IPS DF 6.9 (cell line): ENCODE measurements around the gene PPP4C.

Experiments
- DNase-seq: peaks from one replicate; pipeline ENCODE4 v3.0.0-alpha.2; 2013; ENCODE audit warnings: low read depth, low spot score
- H3K27ac ChIP-seq: one replicate; pipeline ENCODE4 v1.5.1; 2013; ENCODE audit warnings: low read length, control low read depth
- H3K27me3 ChIP-seq: 2 replicates; pipeline ENCODE4 v1.6.1; 2013; ENCODE audit warnings: mild to moderate bottlenecking, low read length; ENCODE audit not compliant: control insufficient read depth, insufficient read depth
- H3K36me3 ChIP-seq: 2 replicates; pipeline ENCODE4 v1.6.1; 2013; ENCODE audit warnings: low read length; ENCODE audit not compliant: control insufficient read depth, insufficient read depth
- H3K4me1 ChIP-seq: 2 replicates; pipeline ENCODE4 v1.6.1; 2013; ENCODE audit warnings: low read length; ENCODE audit not compliant: control insufficient read depth, insufficient read depth
- H3K4me3 ChIP-seq: 2 replicates; pipeline ENCODE4 v1.5.1; 2013; ENCODE audit warnings: mild to moderate bottlenecking, low read length
- H3K9me3 ChIP-seq: 2 replicates; pipeline ENCODE4 v1.6.1; 2013; ENCODE audit warnings: low read length, inconsistent platforms; ENCODE audit not compliant: control insufficient read depth, insufficient read depth
- WGBS: extraction: QIAGEN DNeasy Blood & Tissue Kit; methylation state at CpG from one replicate; pipeline ENCODE4 v1.1.7; 2013; ENCODE audit warnings: mixed read lengths, missing lambda C conversion rate; ENCODE audit not compliant: insufficient read length, insufficient coverage; 5-methylcytosine and 5-hydroxymethylcytosine counted together

The PPP4C gene

DNA sequence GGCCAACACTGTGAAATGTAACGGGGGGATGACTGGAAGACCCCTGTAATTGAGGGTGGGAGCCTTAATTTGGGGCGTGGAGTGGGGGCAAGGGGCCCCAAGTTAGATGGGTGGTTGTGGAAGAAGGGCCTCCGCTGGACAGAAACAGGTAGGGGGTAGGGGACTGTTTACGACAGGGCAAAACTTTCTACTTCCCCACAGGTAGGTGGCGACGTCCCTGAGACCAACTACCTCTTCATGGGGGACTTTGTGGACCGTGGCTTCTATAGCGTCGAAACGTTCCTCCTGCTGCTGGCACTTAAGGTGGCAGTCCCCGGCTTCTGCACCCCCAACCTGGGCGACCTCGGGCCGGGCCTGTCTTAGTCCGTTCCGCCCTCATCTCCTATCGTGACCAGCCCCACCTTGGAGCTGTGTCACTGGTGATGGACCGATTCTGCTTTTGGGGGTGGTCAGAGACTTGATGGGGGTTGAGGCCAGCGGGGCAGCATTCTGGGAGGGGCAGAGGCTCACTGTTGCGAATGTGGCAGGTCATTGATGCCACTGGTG, 6.8 kb downstream of the PPP4C start:
- Histone ChIP-seq H3K9me3 (no peaks in the 10 kb centered on the region), H3K4me1 (no peaks in the 10 kb centered on the region; the same call in 1 of the 2 replicates), H3K27me3 (no peaks in the 10 kb centered on the region), H3K4me3 (no peak overlapping the region), H3K27ac (no peak overlapping the region), H3K36me3 (peaks cover 38% of the 10 kb centered on the region)
- WGBS = no CpG with 5 or more reads among the region's 20 CpGs
- no peak for DNase-seq

DNA sequence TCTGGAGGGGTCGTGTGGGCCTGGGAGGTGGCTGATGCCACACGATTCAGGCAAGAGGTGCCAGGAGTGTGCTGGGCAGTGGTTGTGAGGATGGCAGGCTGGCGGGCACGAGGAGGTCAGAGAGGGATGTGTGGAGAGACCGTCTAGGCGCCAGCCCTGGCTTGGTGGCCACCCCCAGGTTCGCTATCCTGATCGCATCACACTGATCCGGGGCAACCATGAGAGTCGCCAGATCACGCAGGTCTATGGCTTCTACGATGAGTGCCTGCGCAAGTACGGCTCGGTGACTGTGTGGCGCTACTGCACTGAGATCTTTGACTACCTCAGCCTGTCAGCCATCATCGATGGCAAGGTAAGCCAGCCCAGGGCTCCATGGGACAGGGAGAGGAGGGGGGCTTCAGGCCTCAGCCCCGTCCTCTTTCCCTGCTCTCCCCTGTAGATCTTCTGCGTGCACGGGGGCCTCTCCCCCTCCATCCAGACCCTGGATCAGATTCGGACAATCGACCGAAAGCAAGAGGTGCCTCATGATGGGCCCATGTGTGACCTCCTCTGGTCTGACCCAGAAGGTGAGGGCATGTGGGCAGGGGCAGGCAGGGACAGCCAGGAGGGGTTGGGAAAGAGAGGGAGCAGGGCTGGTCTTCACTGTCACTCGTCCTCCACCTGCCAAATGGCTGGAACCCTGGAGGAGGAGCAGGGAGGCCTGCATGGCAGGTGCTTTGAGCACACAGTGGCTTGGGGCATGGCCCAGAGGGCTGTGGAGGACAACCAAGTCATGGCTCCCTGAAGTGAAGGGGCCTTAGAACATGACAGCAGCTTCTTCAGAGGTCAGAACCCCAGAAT, 7.6 kb downstream of the PPP4C start:
- Histone ChIP-seq H3K4me3 (no peak overlapping the region), H3K27me3 (no peaks in the 10 kb centered on the region), H3K27ac (no peak overlapping the region), H3K9me3 (no peaks in the 10 kb centered on the region), H3K4me1 (no peaks in the 10 kb centered on the region; the same call in 1 of the 2 replicates), H3K36me3 (peaks cover 38% of the 10 kb centered on the region)
- no CpG with 5 or more reads among the region's 24 CpGs for WGBS
- no peak for DNase-seq

DNA sequence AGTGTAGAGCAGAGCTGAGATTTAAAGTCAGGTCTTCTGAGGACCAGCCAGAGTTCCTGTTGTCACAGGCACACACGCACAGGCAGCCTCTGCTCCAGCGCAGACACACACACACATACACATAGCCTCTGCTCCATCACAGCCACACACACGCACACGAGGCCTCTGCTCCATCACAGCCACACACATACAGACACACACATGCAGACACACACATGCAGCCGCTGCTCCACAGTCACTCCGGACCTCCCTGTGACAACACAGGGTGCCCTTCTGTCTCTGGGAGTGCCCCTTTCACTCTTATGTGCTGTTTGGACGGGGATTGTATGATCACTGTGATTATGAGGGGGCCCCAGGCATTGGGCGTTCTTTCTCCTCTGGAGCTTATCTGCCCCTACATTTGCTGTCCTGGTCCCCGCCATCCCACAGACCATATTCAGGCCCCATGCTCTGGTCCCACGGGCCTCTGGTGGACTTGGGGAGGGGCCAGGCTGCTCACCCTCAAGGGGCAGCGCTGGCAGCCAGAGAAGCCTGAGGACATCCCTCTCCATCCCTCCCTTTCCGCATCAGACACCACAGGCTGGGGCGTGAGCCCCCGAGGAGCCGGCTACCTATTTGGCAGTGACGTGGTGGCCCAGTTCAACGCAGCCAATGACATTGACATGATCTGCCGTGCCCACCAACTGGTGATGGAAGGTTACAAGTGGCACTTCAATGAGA, 8.5 kb downstream of the PPP4C start:
- no peak overlapping the region for H3K4me3 ChIP-seq
- no CpG with 5 or more reads among the region's 18 CpGs for WGBS
- H3K4me1 ChIP-seq = no peaks in the 10 kb centered on the region; the same call in 1 of the 2 replicates
- DNase-seq = no peak
- peaks cover 35% of the 10 kb centered on the region for H3K36me3 ChIP-seq
- H3K27ac ChIP-seq = no peak overlapping the region
- no peaks in the 10 kb centered on the region for H3K27me3 ChIP-seq
- no peaks in the 10 kb centered on the region for H3K9me3 ChIP-seq

DNA sequence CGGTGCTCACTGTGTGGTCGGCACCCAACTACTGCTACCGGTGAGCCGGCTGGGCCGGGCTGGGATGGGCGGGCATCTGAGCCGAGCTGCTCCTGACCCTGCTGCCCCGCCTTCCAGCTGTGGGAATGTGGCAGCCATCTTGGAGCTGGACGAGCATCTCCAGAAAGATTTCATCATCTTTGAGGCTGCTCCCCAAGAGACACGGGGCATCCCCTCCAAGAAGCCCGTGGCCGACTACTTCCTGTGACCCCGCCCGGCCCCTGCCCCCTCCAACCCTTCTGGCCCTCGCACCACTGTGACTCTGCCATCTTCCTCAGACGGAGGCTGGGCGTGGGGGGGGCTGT, 9.0 kb downstream of the PPP4C start:
- Histone ChIP-seq H3K4me1 (no peaks in the 10 kb centered on the region; the same call in 1 of the 2 replicates), H3K27me3 (no peaks in the 10 kb centered on the region), H3K36me3 (peaks cover 33% of the 10 kb centered on the region), H3K9me3 (no peaks in the 10 kb centered on the region), H3K4me3 (no peak overlapping the region), H3K27ac (no peak overlapping the region)
- no CpG with 5 or more reads among the region's 17 CpGs for WGBS
- DNase-seq = no peak

DNA sequence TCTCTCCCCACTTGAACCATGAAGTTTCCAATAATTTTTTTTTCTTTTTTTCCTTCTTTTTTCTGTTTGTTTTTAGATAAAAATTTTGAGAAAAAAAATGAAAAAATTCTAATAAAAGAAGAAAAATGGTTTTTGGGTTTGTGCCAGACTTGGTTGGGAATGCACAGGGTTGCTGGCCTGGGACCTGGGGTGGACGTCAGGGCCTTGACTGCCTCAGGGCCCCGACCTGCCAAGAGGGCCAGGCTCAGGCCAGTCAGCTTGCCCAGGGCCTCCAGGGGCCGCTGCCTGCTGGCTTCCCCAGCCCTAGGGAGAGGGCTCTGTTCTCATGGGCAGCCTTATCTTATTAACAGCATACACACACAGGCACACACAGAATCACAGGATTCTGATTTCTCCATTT, 9.5 kb downstream of the PPP4C start:
- no peak overlapping the region for H3K27ac ChIP-seq

DNA sequence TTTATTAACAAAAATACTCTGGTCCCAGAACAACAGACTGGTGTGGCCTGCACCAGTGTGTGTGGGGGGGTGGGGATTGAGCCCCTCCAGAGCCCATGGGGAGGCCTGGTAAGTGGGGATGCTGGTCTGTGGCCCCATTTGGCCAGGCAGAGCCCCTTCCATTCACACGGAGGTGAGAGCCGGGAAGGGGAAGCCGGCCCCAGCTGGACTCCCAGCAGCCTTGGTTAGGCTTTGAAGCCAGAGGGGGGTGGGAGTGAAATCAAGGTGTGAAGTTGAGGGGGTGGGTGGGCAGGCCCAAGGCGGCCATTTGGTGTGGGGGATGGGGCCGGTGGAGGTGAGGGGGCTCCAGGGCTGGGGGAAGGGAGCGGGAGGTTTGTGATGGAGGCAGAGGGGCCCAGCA, 10.0 kb downstream of the PPP4C start:
- H3K36me3 ChIP-seq = peaks cover 30% of the 10 kb centered on the region
- no peak for DNase-seq
- no peaks in the 10 kb centered on the region for H3K9me3 ChIP-seq
- no peaks in the 10 kb centered on the region for H3K27me3 ChIP-seq
- no peak overlapping the region for H3K27ac ChIP-seq
- no peaks in the 10 kb centered on the region; the same call in 1 of the 2 replicates for H3K4me1 ChIP-seq
- no CpG with 5 or more reads among the region's 6 CpGs for WGBS
- no peak overlapping the region for H3K4me3 ChIP-seq

More for the DNA sequence above, 9.5 kb downstream of the PPP4C start:
- Histone ChIP-seq H3K9me3 (no peaks in the 10 kb centered on the region), H3K36me3 (peaks cover 33% of the 10 kb centered on the region), H3K4me1 (no peaks in the 10 kb centered on the region; the same call in 1 of the 2 replicates), H3K27me3 (no peaks in the 10 kb centered on the region), H3K4me3 (no peak overlapping the region)
- DNase-seq = no peak
- no CpG with 5 or more reads among the region's 3 CpGs for WGBS

DNA sequence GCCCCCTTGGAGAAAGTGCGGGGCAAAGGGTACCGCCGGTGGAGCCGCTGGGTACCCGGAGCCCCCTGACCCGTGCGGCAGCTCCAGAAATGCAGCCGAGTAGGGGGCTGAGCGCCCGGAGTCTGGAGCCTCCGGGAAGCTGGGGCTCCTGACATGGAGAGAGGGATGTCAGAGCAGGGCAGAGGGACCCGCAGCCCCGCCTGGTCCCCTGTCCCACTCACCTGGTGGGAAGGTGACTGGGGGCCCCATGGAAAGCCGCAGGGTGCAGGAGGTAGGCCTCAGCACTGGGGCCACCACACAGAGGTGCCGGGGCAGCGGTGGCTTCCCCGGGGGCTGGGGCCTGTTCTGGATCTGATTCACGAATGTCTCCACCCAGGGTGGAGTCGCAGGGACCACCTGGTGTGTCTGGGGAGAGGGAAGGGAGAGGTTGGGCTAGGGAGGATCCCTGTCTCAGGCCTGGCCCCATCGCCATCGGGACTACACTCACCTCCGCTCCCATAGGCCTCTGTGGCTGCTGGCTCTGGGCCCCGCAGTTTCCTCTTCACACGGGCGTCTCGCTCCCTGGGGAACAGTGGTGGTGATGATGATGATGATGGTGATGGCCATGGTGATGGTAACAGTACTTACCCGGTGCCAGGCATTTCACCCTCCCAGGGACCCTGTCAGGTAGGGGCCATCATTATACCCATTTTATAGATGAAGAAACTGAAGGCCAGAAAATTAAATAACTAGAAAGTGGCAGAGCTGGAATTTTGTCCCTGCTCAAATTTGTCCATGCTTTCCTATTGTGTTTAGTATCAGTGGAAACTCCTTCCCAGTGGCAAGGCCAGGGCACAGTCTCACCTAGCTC, 10.7 kb downstream of the PPP4C start:
- no peak for DNase-seq
- peaks cover 25% of the 10 kb centered on the region for H3K36me3 ChIP-seq
- H3K4me1 ChIP-seq = no peaks in the 10 kb centered on the region; the same call in 1 of the 2 replicates
- H3K4me3 ChIP-seq = no peak overlapping the region
- no peak overlapping the region for H3K27ac ChIP-seq
- WGBS = no CpG with 5 or more reads among the region's 27 CpGs
- H3K9me3 ChIP-seq = no peaks in the 10 kb centered on the region
- no peaks in the 10 kb centered on the region for H3K27me3 ChIP-seq

DNA sequence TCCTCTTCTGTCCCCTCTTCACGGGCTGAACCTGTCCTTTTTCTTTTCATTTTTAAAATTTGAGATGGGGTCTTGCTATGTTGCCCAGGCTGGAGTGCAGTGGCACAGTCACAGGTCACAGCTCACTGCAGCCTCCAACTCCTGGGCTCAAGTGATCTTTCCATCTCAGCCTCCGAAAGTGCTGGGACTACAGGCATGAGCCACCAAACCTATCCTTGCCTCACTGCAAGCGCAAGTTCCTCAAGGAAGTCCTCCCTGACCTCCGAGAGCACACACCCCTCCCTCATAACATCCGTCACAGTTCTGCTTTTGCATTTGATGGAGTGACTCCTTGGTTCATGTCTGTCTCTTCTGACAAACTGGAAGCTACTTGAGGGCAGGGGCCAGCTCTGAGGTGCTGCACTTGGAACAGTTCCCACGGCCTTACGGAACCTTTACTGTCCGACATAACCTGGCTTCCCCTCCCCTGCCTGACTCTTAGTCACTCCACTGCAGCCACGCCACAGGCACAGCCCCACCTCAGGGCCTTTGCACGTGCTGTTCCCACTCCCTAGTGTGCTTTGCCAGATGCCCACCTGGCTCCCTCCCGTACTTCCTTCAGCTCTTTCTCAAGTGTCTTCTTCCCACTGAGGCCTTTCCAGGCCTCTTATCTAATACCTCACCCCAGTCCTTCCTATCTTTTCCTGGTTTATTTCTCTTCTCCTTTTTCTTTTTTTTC, 11.5 kb downstream of the PPP4C start:
- Histone ChIP-seq H3K4me3 (no peak overlapping the region), H3K27me3 (no peaks in the 10 kb centered on the region), H3K4me1 (no peaks in the 10 kb centered on the region; the same call in 1 of the 2 replicates), H3K36me3 (peaks cover 25% of the 10 kb centered on the region), H3K9me3 (no peaks in the 10 kb centered on the region), H3K27ac (no peak overlapping the region)
- WGBS = no CpG with 5 or more reads among the region's 11 CpGs
- DNase-seq = no peak

DNA sequence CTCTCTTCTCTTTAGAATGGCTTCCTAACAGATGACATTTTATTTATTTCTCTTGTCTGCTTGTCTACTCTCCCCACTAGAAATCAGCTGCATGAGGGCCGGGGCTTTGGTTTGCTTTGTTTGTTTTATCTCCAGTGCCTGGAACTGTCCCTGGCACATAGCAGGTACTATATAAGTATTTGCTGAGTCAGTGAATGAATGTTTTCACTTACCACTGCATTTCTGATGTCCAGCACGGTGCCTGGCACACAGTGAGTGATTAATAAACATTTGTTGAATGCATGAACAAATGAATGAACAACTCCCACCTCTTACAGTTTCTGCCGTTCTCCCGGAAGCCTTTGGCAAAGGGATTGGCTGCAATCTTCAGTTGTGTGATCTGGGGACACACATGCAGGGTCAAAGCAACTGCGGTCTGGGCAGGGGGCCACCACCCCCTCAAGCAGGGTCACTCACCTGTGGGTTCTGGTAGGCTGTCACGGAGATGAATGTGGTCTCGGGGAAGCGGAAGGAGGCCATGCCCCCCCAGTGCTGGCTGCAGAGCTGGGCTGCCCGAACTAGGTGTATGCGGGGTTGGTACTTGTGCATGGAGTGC, 12.5 kb downstream of the PPP4C start:
- Histone ChIP-seq H3K9me3 (no peaks in the 10 kb centered on the region), H3K27ac (no peak overlapping the region), H3K4me1 (no peaks in the 10 kb centered on the region), H3K36me3 (peaks cover 18% of the 10 kb centered on the region), H3K27me3 (no peaks in the 10 kb centered on the region), H3K4me3 (no peak overlapping the region)
- no CpG with 5 or more reads among the region's 10 CpGs for WGBS
- no peak for DNase-seq
